IMR-90 (cell line): ENCODE data around the gene TRUB2. TPM values are rescaled to one million over a fixed set of nuclear protein-coding genes. Genes with fewer than 3 reads are reported as not detected.

ENCODE experiments used
- ATAC-seq: fragments of 200-7000 bp; cut with Tn5 transposase; 2 replicates; pipeline ENCODE4 v1.9.1; 2020; ENCODE audit warnings: low read depth, mild to moderate bottlenecking, moderate library complexity
- BruUV-seq: library from RNA; stranded (reverse); fragments of 400-500 nt; replicated peaks from 2 replicates; lab custom pipeline; 2021; lab: Mats Ljungman, UMichigan
- CTCF ChIA-PET: fragments of 300-600 bp; formaldehyde crosslinking; extraction: SDS; loops from one replicate; lab custom pipeline; 2021; ENCODE audit warnings: antibody characterized with exemption; lab: Yijun Ruan, JAX
- POLR2A ChIA-PET: fragments of 300-600 bp; sonication (Branson Sonifier 250); formaldehyde crosslinking; loops from one replicate; lab custom pipeline; 2022; ENCODE audit warnings: antibody characterized with exemption; ENCODE audit not compliant: unreplicated experiment; lab: Charles Lee
- DNase-seq: peaks from one replicate; pipeline ENCODE4 v3.0.0; 2013
- H2AFZ ChIP-seq: replicated peaks from 2 replicates; pipeline ENCODE3; 2013; ENCODE audit warnings: low read length, mild to moderate bottlenecking; ENCODE audit not compliant: poor library complexity
- H2AK5ac ChIP-seq: 2 replicates; pipeline ENCODE4 v1.6.1; 2013; ENCODE audit warnings: low read depth, low read length, inconsistent platforms
- H2AK9ac ChIP-seq: replicated peaks from 2 replicates; pipeline ENCODE3; 2013; ENCODE audit warnings: mild to moderate bottlenecking, low read depth, low read length, moderate library complexity; ENCODE audit not compliant: poor library complexity
- H2BK120ac ChIP-seq: 2 replicates; pipeline ENCODE4 v1.6.1; 2013; ENCODE audit warnings: low read depth, low read length, inconsistent platforms
- H2BK15ac ChIP-seq: 3 replicates; pipeline ENCODE4 v1.6.1; 2013; ENCODE audit warnings: low read depth, low read length, inconsistent platforms
- H2BK20ac ChIP-seq: 2 replicates; pipeline ENCODE4 v1.6.1; 2013; ENCODE audit warnings: low read depth, mild to moderate bottlenecking, inconsistent platforms, low read length, moderate library complexity
- H2BK5ac ChIP-seq: 2 replicates; pipeline ENCODE4 v1.6.1; 2013; ENCODE audit warnings: mild to moderate bottlenecking, low read depth, low read length, inconsistent platforms; ENCODE audit not compliant: poor library complexity, severe bottlenecking
- H3K14ac ChIP-seq: replicated peaks from 2 replicates; pipeline ENCODE4 v1.6.1; 2013; ENCODE audit warnings: low read depth, low read length, inconsistent platforms
- H3K18ac ChIP-seq: 2 replicates; pipeline ENCODE4 v1.6.1; 2013; ENCODE audit warnings: low read depth, low read length, control low read depth
- H3K23ac ChIP-seq: 2 replicates; pipeline ENCODE4 v1.6.1; 2013; ENCODE audit warnings: low read depth, low read length, inconsistent platforms
- H3K27ac ChIP-seq: 2 replicates; pipeline ENCODE4 v1.5.1; 2013; ENCODE audit warnings: mild to moderate bottlenecking, control low read depth, low read length; ENCODE audit not compliant: insufficient read depth
- H3K27me3 ChIP-seq: 2 replicates; pipeline ENCODE4 v1.6.1; 2013; ENCODE audit warnings: low read length; ENCODE audit not compliant: control insufficient read depth, insufficient read depth
- H3K36me3 ChIP-seq: 2 replicates; pipeline ENCODE4 v1.6.1; 2013; ENCODE audit warnings: low read length, mixed read lengths; ENCODE audit not compliant: control insufficient read depth, insufficient read depth
- H3K4ac ChIP-seq: 2 replicates; pipeline ENCODE4 v1.6.1; 2013; ENCODE audit warnings: low read depth, low read length, inconsistent platforms
- H3K4me1 ChIP-seq: 2 replicates; pipeline ENCODE4 v1.6.1; 2013; ENCODE audit warnings: low read length, mixed read lengths; ENCODE audit not compliant: control insufficient read depth, insufficient read depth
- H3K4me2 ChIP-seq: 2 replicates; pipeline ENCODE4 v1.6.1; 2013; ENCODE audit warnings: low read depth, mild to moderate bottlenecking, control low read depth, low read length, moderate library complexity
- H3K4me3 ChIP-seq: 2 replicates; pipeline ENCODE4 v1.5.1; 2013; ENCODE audit warnings: low read depth, mild to moderate bottlenecking, control low read depth, low read length, moderate library complexity; ENCODE audit not compliant: insufficient read depth
- H3K56ac ChIP-seq: 2 replicates; pipeline ENCODE4 v1.6.1; 2013; ENCODE audit warnings: low read length, inconsistent platforms; ENCODE audit not compliant: insufficient read depth; ENCODE audit errors: extremely low read depth
- H3K79me1 ChIP-seq, 2 experiments: 2 replicates each; pipeline ENCODE4 v1.6.1; 2013; ENCODE audit warnings: low read length in 2 of 2, inconsistent platforms in 1 of 2, low read depth in 1 of 2
- H3K9ac ChIP-seq: 2 replicates; pipeline ENCODE4 v1.6.1; 2013; ENCODE audit warnings: low read depth, low read length, control low read depth
- H3K9me1 ChIP-seq: 2 replicates; pipeline ENCODE4 v1.6.1; 2013; ENCODE audit warnings: low read length, inconsistent platforms; ENCODE audit not compliant: insufficient read depth
- H3K9me3 ChIP-seq: 2 replicates; pipeline ENCODE4 v1.6.1; 2013; ENCODE audit warnings: low read length; ENCODE audit not compliant: control insufficient read depth, insufficient read depth
- H4K20me1 ChIP-seq: 2 replicates; pipeline ENCODE4 v1.6.1; 2013; ENCODE audit warnings: low read length, inconsistent platforms; ENCODE audit not compliant: insufficient read depth
- H4K5ac ChIP-seq: 2 replicates; pipeline ENCODE4 v1.6.1; 2013; ENCODE audit warnings: mild to moderate bottlenecking, low read depth, low read length, control low read depth
- H4K8ac ChIP-seq, 2 experiments: 2 replicates each; pipeline ENCODE4 v1.6.1; 2013; ENCODE audit warnings: low read depth in 2 of 2, low read length in 2 of 2, control low read depth in 1 of 2, inconsistent platforms in 1 of 2
- H4K91ac ChIP-seq: 2 replicates; pipeline ENCODE4 v1.6.1; 2013; ENCODE audit warnings: low read depth, low read length, inconsistent platforms; ENCODE audit not compliant: insufficient read depth
- BHLHE40 ChIP-seq: fragments of 150-350 bp; IDR thresholded peaks from 2 replicates; pipeline ENCODE4 v1.6.1; 2016; ENCODE audit warnings: mild to moderate bottlenecking, low read depth, low read length
- CEBPB ChIP-seq: IDR thresholded peaks from 2 replicates; pipeline ENCODE4 v1.6.1; 2012; ENCODE audit warnings: low read depth, low read length, improper control_type of control experiment
- CHD1 ChIP-seq: IDR thresholded peaks from 2 replicates; pipeline ENCODE4 v1.6.1; 2012; ENCODE audit warnings: low read depth, low read length, improper control_type of control experiment
- CTCF ChIP-seq: conservative IDR thresholded peaks from 2 replicates; pipeline ENCODE4 v1.5.1; 2012; ENCODE audit warnings: mild to moderate bottlenecking, low read depth, low read length, improper control_type of control experiment
- ELK1 ChIP-seq: fragments of 150-350 bp; IDR thresholded peaks from 2 replicates; pipeline ENCODE4 v1.6.1; 2016; ENCODE audit warnings: low read depth, mild to moderate bottlenecking, low read length, moderate library complexity, borderline replicate concordance
- FOS ChIP-seq: fragments of 150-350 bp; IDR thresholded peaks from 2 replicates; pipeline ENCODE4 v1.6.1; 2016; ENCODE audit warnings: low read depth, low read length
- MAFK ChIP-seq: IDR thresholded peaks from 2 replicates; pipeline ENCODE4 v1.6.1; 2012; ENCODE audit warnings: low read depth, low read length, improper control_type of control experiment
- MAZ ChIP-seq: IDR thresholded peaks from 2 replicates; pipeline ENCODE4 v1.6.1; 2012; ENCODE audit warnings: low read depth, mild to moderate bottlenecking, low read length, improper control_type of control experiment, moderate library complexity, borderline replicate concordance
- MXI1 ChIP-seq: IDR thresholded peaks from 2 replicates; pipeline ENCODE4 v1.6.1; 2012; ENCODE audit warnings: low read depth, mild to moderate bottlenecking, low read length, moderate library complexity, borderline replicate concordance
- NFE2L2 ChIP-seq: fragments of 150-350 bp; IDR thresholded peaks from 2 replicates; pipeline ENCODE4 v1.6.1; 2016; ENCODE audit warnings: low read depth, mild to moderate bottlenecking, low read length
- POLR2A ChIP-seq: IDR thresholded peaks from 2 replicates; pipeline ENCODE4 v1.6.1; 2012; ENCODE audit warnings: mild to moderate bottlenecking, low read depth, low read length
- RAD21 ChIP-seq: IDR thresholded peaks from 2 replicates; pipeline ENCODE4 v1.6.1; 2012; ENCODE audit warnings: low read length, improper control_type of control experiment
- RCOR1 ChIP-seq: IDR thresholded peaks from 2 replicates; pipeline ENCODE4 v1.6.1; 2012; ENCODE audit warnings: mild to moderate bottlenecking, low read length, improper control_type of control experiment; ENCODE audit not compliant: insufficient replicate concordance
- RFX5 ChIP-seq: IDR thresholded peaks from 2 replicates; pipeline ENCODE4 v1.8.0; 2012; ENCODE audit warnings: low read depth, mild to moderate bottlenecking, low read length, moderate library complexity
- SMC3 ChIP-seq: fragments of 150-350 bp; IDR thresholded peaks from 2 replicates; pipeline ENCODE4 v1.6.1; 2016; ENCODE audit warnings: low read depth, mild to moderate bottlenecking, antibody characterized with exemption, low read length, moderate library complexity
- USF2 ChIP-seq: fragments of 150-350 bp; IDR thresholded peaks from 2 replicates; pipeline ENCODE4 v1.6.1; 2017; ENCODE audit warnings: mild to moderate bottlenecking, antibody characterized with exemption, low read length, low read depth
- WGBS, 2 experiments: methylation state at CpG; one replicate each; pipeline versions ENCODE4 v1.1.5 to v1.1.7; 2013; ENCODE audit warnings: missing lambda C conversion rate in 2 of 2; ENCODE audit not compliant: insufficient read length in 1 of 2; ENCODE audit errors: extremely low coverage in 2 of 2; 5-methylcytosine and 5-hydroxymethylcytosine counted together
- dilution Hi-C: fragments of 300-500 bp; cut with HindIII; formaldehyde crosslinking; loops from one replicate; pipeline ENCODE4 v1.14.3; 2018; ENCODE audit warnings: low sequenced_read_pairs; ENCODE audit not compliant: unreplicated experiment
- in situ Hi-C: fragments of 300-500 bp; cut with MboI; formaldehyde crosslinking; loops from 3 replicates; pipeline ENCODE4 v1.14.3; 2019; ENCODE audit warnings: low sequenced_read_pairs, inconsistent platforms, mixed read lengths
- intact Hi-C: fragments of 100-400 bp; cut with micrococcal nuclease; formaldehyde crosslinking; loops from 2 replicates; pipeline ENCODE4 v1.10.0; 2022
- polyA plus RNA-seq, 3 experiments: library from polyadenylated mRNA; depleted of rRNA; stranded (reverse); fragments of >200 nt; gene quantifications; 2 replicates each; pipeline ENCODE4 v1.2.3, GENCODE V29; 2012; ENCODE audit warnings: low replicate concordance in 1 of 3
- total RNA-seq: library from RNA; depleted of rRNA; stranded (reverse); fragments of >200 nt; gene quantifications from 2 replicates; pipeline ENCODE4 v1.2.3, GENCODE V29; 2012

Gene TRUB2
- total and polyA plus RNA-seq, 2 of the 4 experiments (the other 2 are of a cell fraction): 18.0 to 21.3 TPM

- no peak overlapping the region; the same call in 1 of the 2 replicates for H3K4ac ChIP-seq
- no CpG with 5 or more reads among the region's 8 CpGs for WGBS, 2 experiments
- H2AFZ ChIP-seq: no peak overlapping the region
- no peak overlapping the region for H2BK15ac ChIP-seq
- no peak overlapping the region for H4K91ac ChIP-seq
- no peaks in the 10 kb centered on the region for H3K27me3 ChIP-seq
- peaks cover 26% of the 10 kb centered on the region for H3K36me3 ChIP-seq
- no peak overlapping the region for H4K8ac ChIP-seq
- peak overlapping the region; percentile 2; the same call in 1 of the 2 replicates for H2AK5ac ChIP-seq
- dilution Hi-C loops (no loop called here), in situ Hi-C loops (no loop called here), intact Hi-C loops (no loop called here)
- no peak overlapping the region for H3K18ac ChIP-seq
- ChIA-PET POLR2A (no interaction called here), CTCF (no interaction called here)
- BruUV-seq: no TSS peak
- H3K56ac ChIP-seq: no peak overlapping the region
- no peak overlapping the region for H4K5ac ChIP-seq
- H3K9me3 ChIP-seq: no peaks in the 10 kb centered on the region
- H3K9ac ChIP-seq: peak overlapping the region; percentile 34; the same call in 1 of the 2 replicates
- H3K4me1 ChIP-seq: peaks cover 7% of the 10 kb centered on the region
- no peak overlapping the region for H2BK20ac ChIP-seq
- TF ChIP-seq CTCF (no peak), NFE2L2 (no peak), MAZ (no peak), RFX5 (no peak), FOS (no peak), MXI1 (no peak), RAD21 (no peak), RCOR1 (no peak), CEBPB (no peak), CHD1 (no peak), MAFK (no peak), ELK1 (no peak), SMC3 (no peak), POLR2A (no peak), BHLHE40 (no peak), USF2 (no peak)
- peak overlapping the region; percentile 91; the same call in 1 of the 2 replicates for H3K23ac ChIP-seq
- H3K4me2 ChIP-seq: peak overlapping the region; percentile 97
- peak overlapping the region; percentile 80 for H3K14ac ChIP-seq
- DNase-seq: no peak
- H3K79me1 ChIP-seq: peaks cover 29 to 79% of the 10 kb centered on the region in 2 experiments
- H2BK120ac ChIP-seq: no peak overlapping the region
- H3K27ac ChIP-seq: no peak overlapping the region
- H3K9me1 ChIP-seq: peaks cover 14% of the 10 kb centered on the region
- H3K4me3 ChIP-seq: peak overlapping the region; percentile 96; the same call in 1 of the 2 replicates
- ATAC-seq: no peak
- H2BK5ac ChIP-seq: no peak overlapping the region
- H4K20me1 ChIP-seq: peaks cover 26% of the 10 kb centered on the region
- peak overlapping the region; percentile 29 for H2AK9ac ChIP-seq
Observed at GRCh38 chr9:128274245-128274644, 48.0 kb downstream of the TRUB2 start.
